HG03103 (cell line): ENCODE data around the gene CARM1.

Experiments
- ATAC-seq: cut with Tn5 transposase; IDR thresholded peaks from one replicate; pipeline ENCODE4 v1.9.1; 2021; ENCODE audit warnings: low read depth; ENCODE audit not compliant: unreplicated experiment

The CARM1 gene

GRCh38 chr19:10968527-10969135 is 97.3 kb downstream of the CARM1 start:
- no peak for ATAC-seq

- ATAC-seq, result no peak
Observed at GRCh38 chr19:10971107-10971726, 99.9 kb downstream of the CARM1 start.
